ENCODE data around the gene KCNH3.

Gene KCNH3

DNA sequence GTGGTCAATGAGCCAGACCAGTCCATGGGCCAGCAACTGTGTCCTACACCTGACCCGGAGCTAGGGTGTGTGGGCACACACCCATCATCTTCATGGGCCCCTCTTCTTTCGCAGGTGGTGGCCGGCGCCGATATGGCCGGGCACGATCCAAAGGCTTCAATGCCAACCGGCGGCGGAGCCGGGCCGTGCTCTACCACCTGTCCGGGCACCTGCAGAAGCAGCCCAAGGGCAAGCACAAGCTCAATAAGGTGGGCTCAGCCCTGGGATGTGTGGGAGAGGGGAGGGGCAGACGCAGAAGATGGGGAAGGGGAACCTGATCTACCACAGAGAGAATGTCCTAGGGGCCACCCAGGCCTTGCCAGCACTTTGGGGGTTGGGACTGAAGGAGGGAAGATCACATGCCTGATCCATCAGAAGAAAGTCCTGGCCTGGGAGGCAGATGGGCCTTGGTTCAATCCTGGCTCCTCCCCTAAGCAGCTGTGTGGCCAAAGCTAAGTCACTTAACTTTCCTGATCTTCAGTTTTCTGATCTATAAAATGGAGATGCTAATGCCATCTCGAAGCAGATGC, 3.8 kb downstream of the KCNH3 start:
- FAIRE-seq, result no peak
- TF ChIP-seq POLR2AphosphoS5 (IDR thresholded peaks at IDR 0.05; ENCODE audit: low read depth, low read length) (no peak), POLR2A (IDR thresholded peaks at IDR 0.05; ENCODE audit: low read depth, low read length) (no peak), TAF1 (IDR thresholded peaks at IDR 0.05; ENCODE audit: borderline replicate concordance, low read depth, low read length) (no peak)
- no peak for DNase-seq (ENCODE audit: insufficient read length)

DNA sequence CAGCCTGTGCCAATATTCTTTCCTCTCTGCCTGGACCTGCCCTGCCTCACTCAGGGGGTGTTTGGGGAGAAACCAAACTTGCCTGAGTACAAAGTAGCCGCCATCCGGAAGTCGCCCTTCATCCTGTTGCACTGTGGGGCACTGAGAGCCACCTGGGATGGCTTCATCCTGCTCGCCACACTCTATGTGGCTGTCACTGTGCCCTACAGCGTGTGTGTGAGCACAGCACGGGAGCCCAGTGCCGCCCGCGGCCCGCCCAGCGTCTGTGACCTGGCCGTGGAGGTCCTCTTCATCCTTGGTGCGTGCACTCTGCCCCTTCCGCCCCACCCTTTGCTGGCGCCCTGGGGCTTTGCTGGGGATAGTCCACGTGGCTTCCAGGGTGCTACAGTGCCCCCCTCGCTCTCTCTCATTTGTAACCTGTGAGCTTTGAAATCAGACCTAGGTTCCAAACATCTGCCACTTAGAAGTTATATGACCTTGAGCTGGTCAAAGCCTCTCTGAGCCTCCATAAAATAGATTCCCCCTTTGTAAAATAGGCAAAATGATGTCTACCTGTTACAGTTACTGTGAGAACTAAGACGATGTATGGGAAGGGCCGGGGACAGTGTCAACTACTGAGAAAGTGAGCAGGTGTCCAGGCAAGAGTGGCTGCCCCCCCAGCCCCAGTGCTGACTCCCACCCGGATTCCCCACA, 4.5 kb downstream of the KCNH3 start:
- TF ChIP-seq POLR2AphosphoS5 (IDR thresholded peaks at IDR 0.05; ENCODE audit: low read depth, low read length) (no peak), TAF1 (IDR thresholded peaks at IDR 0.05; ENCODE audit: borderline replicate concordance, low read depth, low read length) (no peak), POLR2A (IDR thresholded peaks at IDR 0.05; ENCODE audit: low read depth, low read length) (no peak)
- no peak for FAIRE-seq
- DNase-seq (ENCODE audit: insufficient read length), result no peak

GRCh38 chr12:49543914-49544815, 5.3 kb downstream of the KCNH3 start:
- no peak for TF ChIP-seq TAF1 (IDR thresholded peaks at IDR 0.05; ENCODE audit: borderline replicate concordance, low read depth, low read length)
- TF ChIP-seq POLR2A (IDR thresholded peaks at IDR 0.05; ENCODE audit: low read depth, low read length), result no peak
- TF ChIP-seq POLR2AphosphoS5 (IDR thresholded peaks at IDR 0.05; ENCODE audit: low read depth, low read length), result no peak
- DNase-seq (ENCODE audit: insufficient read length) (no peak), FAIRE-seq (peak; percentile 69)

DNA sequence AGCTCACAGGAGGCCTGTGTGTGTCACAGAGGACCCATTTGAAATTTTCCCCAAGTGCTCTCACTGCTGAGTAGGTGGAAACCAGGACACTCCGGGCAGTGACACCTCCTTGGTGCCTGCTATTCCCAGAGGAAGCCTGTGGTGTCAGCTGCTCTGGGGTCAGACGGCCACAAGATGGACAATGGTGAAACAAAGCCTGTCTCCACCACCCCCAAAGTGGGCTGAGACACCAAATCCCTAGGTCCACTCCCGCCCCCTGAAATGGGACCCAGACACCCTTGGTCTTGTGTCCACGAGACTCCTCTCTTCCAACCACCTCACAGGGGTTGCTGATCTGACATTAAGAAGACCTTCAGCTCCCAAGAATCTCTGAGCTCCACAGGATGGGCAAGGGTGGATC, 7.0 kb downstream of the KCNH3 start:
- DNase-seq (ENCODE audit: insufficient read length), result no peak
- no peak for FAIRE-seq
- no peak for TF ChIP-seq POLR2A (IDR thresholded peaks at IDR 0.05; ENCODE audit: low read depth, low read length)
- no peak for TF ChIP-seq POLR2AphosphoS5 (IDR thresholded peaks at IDR 0.05; ENCODE audit: low read depth, low read length)
- no peak for TF ChIP-seq TAF1 (IDR thresholded peaks at IDR 0.05; ENCODE audit: borderline replicate concordance, low read depth, low read length)

DNA sequence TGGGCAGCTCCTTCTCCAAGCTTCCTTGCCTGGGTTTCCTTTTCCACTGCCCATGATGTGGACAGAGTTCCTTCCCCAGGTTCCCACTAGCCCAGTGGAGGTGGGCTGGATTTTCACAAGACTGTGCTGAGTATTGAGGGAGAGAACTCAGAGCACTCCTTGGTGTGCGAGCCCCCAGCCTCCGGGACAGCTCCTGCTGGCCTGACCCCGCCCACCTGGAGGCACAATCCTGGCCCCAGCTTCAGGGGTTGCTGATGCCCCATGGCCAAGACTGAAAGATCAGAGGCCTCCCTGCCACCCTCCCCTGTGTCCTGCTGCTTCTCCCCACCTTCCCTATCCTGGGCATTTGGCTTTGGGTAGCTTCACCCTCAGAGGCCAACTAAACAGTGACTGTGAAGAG, 7.7 kb downstream of the KCNH3 start:
- no peak for FAIRE-seq
- DNase-seq (ENCODE audit: insufficient read length), result no peak
- TF ChIP-seq POLR2A (IDR thresholded peaks at IDR 0.05; ENCODE audit: low read depth, low read length) (no peak), TAF1 (IDR thresholded peaks at IDR 0.05; ENCODE audit: borderline replicate concordance, low read depth, low read length) (no peak), POLR2AphosphoS5 (IDR thresholded peaks at IDR 0.05; ENCODE audit: low read depth, low read length) (no peak)

DNA sequence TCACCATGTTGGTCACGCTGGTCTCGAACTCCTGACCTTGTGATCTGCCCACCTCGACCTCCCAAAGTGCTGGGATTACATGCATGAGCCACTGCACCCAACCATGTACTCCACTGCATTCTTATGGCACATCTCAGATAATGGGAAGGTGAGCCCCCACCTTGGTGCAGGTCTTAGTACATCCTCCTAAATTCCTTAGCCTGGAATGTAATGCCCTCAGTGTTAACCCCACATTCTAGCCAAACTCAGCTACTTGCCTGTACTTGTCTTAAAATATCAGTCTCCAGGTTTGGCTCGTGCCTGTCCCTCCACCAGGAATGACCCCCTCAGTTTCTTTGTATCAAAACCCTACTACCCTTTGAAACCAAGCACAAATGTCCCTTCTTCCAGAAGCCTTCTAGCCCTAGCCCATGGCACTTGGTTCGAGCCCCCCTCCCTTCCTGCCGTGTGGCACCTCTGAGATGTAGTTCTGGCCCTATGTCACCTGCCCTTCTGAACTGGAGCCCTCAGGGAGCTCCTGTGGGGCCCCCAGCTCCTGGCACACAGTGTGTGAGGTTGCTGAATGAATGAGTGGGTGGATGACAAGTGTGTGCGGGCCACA, 8.4 kb downstream of the KCNH3 start:
- TF ChIP-seq POLR2AphosphoS5 (IDR thresholded peaks at IDR 0.05; ENCODE audit: low read depth, low read length) (no peak), TAF1 (IDR thresholded peaks at IDR 0.05; ENCODE audit: borderline replicate concordance, low read depth, low read length) (no peak)
- FAIRE-seq (no peak), DNase-seq (ENCODE audit: insufficient read length) (no peak)

GRCh38 chr12:49548481-49548821, 9.6 kb downstream of the KCNH3 start:
- FAIRE-seq, result no peak
- TF ChIP-seq POLR2A (IDR thresholded peaks at IDR 0.05; ENCODE audit: low read depth, low read length), result no peak
- TF ChIP-seq TAF1 (IDR thresholded peaks at IDR 0.05; ENCODE audit: borderline replicate concordance, low read depth, low read length), result no peak
- TF ChIP-seq POLR2AphosphoS5 (IDR thresholded peaks at IDR 0.05; ENCODE audit: low read depth, low read length), result no peak
- DNase-seq (ENCODE audit: insufficient read length), result no peak

DNA sequence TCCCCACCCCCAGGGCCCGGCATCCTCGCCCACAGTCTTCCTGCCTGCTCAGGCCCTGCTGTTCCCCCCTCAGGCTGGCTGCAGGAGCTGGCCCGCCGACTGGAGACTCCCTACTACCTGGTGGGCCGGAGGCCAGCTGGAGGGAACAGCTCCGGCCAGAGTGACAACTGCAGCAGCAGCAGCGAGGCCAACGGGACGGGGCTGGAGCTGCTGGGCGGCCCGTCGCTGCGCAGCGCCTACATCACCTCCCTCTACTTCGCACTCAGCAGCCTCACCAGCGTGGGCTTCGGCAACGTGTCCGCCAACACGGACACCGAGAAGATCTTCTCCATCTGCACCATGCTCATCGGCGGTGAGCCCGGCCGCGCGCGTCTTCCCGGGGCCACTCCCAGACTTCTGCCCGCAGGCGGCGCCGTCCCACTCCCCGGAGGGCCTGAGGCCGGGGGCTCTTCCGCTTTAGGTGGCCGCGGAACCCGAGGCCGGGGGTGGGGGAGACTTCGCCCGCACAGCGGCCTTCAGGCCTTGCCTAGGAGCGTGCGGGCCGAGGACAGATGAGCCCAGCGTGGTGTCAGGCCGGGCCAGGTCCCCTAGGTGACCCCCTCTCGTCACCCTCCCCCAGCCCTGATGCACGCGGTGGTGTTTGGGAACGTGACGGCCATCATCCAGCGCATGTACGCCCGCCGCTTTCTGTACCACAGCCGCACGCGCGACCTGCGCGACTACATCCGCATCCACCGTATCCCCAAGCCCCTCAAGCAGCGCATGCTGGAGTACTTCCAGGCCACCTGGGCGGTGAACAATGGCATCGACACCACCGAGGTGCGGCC, 10.2 kb downstream of the KCNH3 start:
- DNase-seq (ENCODE audit: insufficient read length), result peak; percentile 52
- no peak for TF ChIP-seq POLR2AphosphoS5 (IDR thresholded peaks at IDR 0.05; ENCODE audit: low read depth, low read length)
- TF ChIP-seq POLR2A (IDR thresholded peaks at IDR 0.05; ENCODE audit: low read depth, low read length), result no peak
- no peak for TF ChIP-seq TAF1 (IDR thresholded peaks at IDR 0.05; ENCODE audit: borderline replicate concordance, low read depth, low read length)
- FAIRE-seq, result no peak

- no peak for DNase-seq (ENCODE audit: insufficient read length)
- TF ChIP-seq POLR2AphosphoS5 (IDR thresholded peaks at IDR 0.05; ENCODE audit: low read depth, low read length) (no peak), TAF1 (IDR thresholded peaks at IDR 0.05; ENCODE audit: borderline replicate concordance, low read depth, low read length) (no peak), POLR2A (IDR thresholded peaks at IDR 0.05; ENCODE audit: low read depth, low read length) (no peak)
- FAIRE-seq, result no peak
These were observed 11.2 kb downstream of the KCNH3 start for GRCh38 chr12:49549735-49550692.
